H1 (cell line): ENCODE measurements around the gene UNC93A. TPM values are rescaled to one million over a fixed set of nuclear protein-coding genes. Genes with fewer than 3 reads are reported as not detected.

ENCODE experiments used
- CTCF ChIA-PET: fragments of 300-600 bp; sonication (Branson Sonifier 250); formaldehyde crosslinking; loops from one replicate; lab custom pipeline; 2021; ENCODE audit not compliant: partially characterized antibody; lab: Charles Lee
- POLR2A ChIA-PET: fragments of 300-600 bp; sonication (Branson Sonifier 250); formaldehyde crosslinking; loops from one replicate; lab custom pipeline; 2021; ENCODE audit warnings: inconsistent platforms; ENCODE audit not compliant: partially characterized antibody; lab: Charles Lee
- DNase-seq, 2 experiments: peaks; one replicate each; pipeline versions ENCODE4 v3.0.0 to v3.0.0-alpha.2; 2010 to 2022; ENCODE audit warnings: low spot score in 2 of 2, low read depth in 1 of 2, mixed read lengths in 1 of 2
- FAIRE-seq: peaks from 2 replicates; lab custom pipeline; 2011; peaks lifted over from hg19 to GRCh38; lab: Jason Lieb, UNC
- H2AFZ ChIP-seq: 2 replicates; pipeline ENCODE4 v1.8.1; 2012; ENCODE audit warnings: low read length, inconsistent platforms
- H2AK5ac ChIP-seq: 2 replicates; pipeline ENCODE4 v1.6.1; 2013; ENCODE audit warnings: low read depth, low read length
- H2BK120ac ChIP-seq: replicated peaks from 2 replicates; pipeline ENCODE3; 2013; ENCODE audit warnings: low read depth, low read length, inconsistent platforms
- H2BK12ac ChIP-seq: 2 replicates; pipeline ENCODE4 v1.6.1; 2013; ENCODE audit warnings: low read depth, low read length
- H2BK15ac ChIP-seq: 2 replicates; pipeline ENCODE4 v1.6.1; 2013; ENCODE audit warnings: low read length
- H2BK20ac ChIP-seq: 2 replicates; pipeline ENCODE4 v1.6.1; 2013; ENCODE audit warnings: low read length
- H2BK5ac ChIP-seq: 2 replicates; pipeline ENCODE4 v1.6.1; 2013; ENCODE audit warnings: low read depth, low read length
- H3K14ac ChIP-seq: 2 replicates; pipeline ENCODE4 v1.6.1; 2013; ENCODE audit warnings: inconsistent platforms; ENCODE audit not compliant: insufficient read length
- H3K18ac ChIP-seq: 2 replicates; pipeline ENCODE4 v1.6.1; 2013; ENCODE audit warnings: low read length; ENCODE audit errors: extremely low read depth
- H3K23ac ChIP-seq: 2 replicates; pipeline ENCODE4 v1.6.1; 2013; ENCODE audit warnings: inconsistent platforms; ENCODE audit not compliant: insufficient read length
- H3K23me2 ChIP-seq: 2 replicates; pipeline ENCODE4 v1.6.1; 2013; ENCODE audit warnings: low read depth, low read length
- H3K27ac ChIP-seq: 2 replicates; pipeline ENCODE4 v1.6.1; 2011; ENCODE audit warnings: low read depth, low read length, inconsistent platforms
- H3K27me3 ChIP-seq, 4 experiments: replicated peaks in 1 of 4; 1 replicate in 1 of 4; 2 replicates in 3 of 4; pipeline versions ENCODE4 v1.6.1 to v1.8.1; 2011 to 2013; ENCODE audit warnings: low read length in 3 of 4, mild to moderate bottlenecking in 3 of 4, inconsistent platforms in 2 of 4, mixed read lengths in 2 of 4, moderate library complexity in 1 of 4; ENCODE audit not compliant: control insufficient read depth in 3 of 4, insufficient read depth in 3 of 4; ENCODE audit errors: extremely low read depth in 1 of 4
- H3K36me3 ChIP-seq, 4 experiments: 2 replicates each; pipeline versions ENCODE4 v1.6.1 to v1.8.1; 2011 to 2013; ENCODE audit warnings: mild to moderate bottlenecking in 4 of 4, low read length in 3 of 4, moderate library complexity in 2 of 4, control low read depth in 1 of 4, inconsistent platforms in 1 of 4; ENCODE audit not compliant: insufficient read depth in 4 of 4, control insufficient read depth in 2 of 4
- H3K4ac ChIP-seq: replicated peaks from 2 replicates; pipeline ENCODE3; 2013; ENCODE audit warnings: low read length, low read depth, mixed read lengths, inconsistent platforms; ENCODE audit not compliant: insufficient read length
- H3K4me1 ChIP-seq, 4 experiments: replicated peaks in 1 of 4; 1 replicate in 1 of 4; 2 replicates in 3 of 4; pipeline versions ENCODE4 v1.6.1 to v1.8.1; 2011 to 2013; ENCODE audit warnings: low read length in 3 of 4, inconsistent platforms in 2 of 4, mixed read lengths in 1 of 4; ENCODE audit not compliant: insufficient read depth in 4 of 4, control insufficient read depth in 3 of 4
- H3K4me2 ChIP-seq, 2 experiments: 2 replicates each; pipeline versions ENCODE4 v1.6.1 to v1.8.1; 2011 to 2013; ENCODE audit warnings: low read depth in 2 of 2, low read length in 2 of 2, control low read depth in 1 of 2, inconsistent platforms in 1 of 2, mild to moderate bottlenecking in 1 of 2; ENCODE audit not compliant: insufficient read depth in 1 of 2
- H3K4me3 ChIP-seq, 4 experiments: fragments of 200-600, 300-600 bp in 1 of 4; sonication (generic), shearing (Covaris generic), sonication (Bioruptor Twin) in 1 of 4; 2 replicates each; pipeline versions ENCODE4 v1.5.1 to v1.8.1; 2011 to 2016; ENCODE audit warnings: low read length in 4 of 4, low read depth in 3 of 4, control low read depth in 2 of 4, inconsistent platforms in 2 of 4, mild to moderate bottlenecking in 2 of 4, mixed read lengths in 1 of 4, moderate library complexity in 1 of 4; ENCODE audit not compliant: insufficient read depth in 2 of 4; ENCODE audit errors: extremely low read depth in 1 of 4
- H3K56ac ChIP-seq: replicated peaks from 2 replicates; pipeline ENCODE3; 2013; ENCODE audit warnings: low read depth, mild to moderate bottlenecking, mixed read lengths, low read length, inconsistent platforms; ENCODE audit not compliant: insufficient read length
- H3K79me1 ChIP-seq: 2 replicates; pipeline ENCODE4 v1.6.1; 2013; ENCODE audit warnings: low read depth, low read length, control low read depth
- H3K79me2 ChIP-seq, 2 experiments: 2 replicates each; pipeline versions ENCODE4 v1.6.1 to v1.8.1; 2012 to 2013; ENCODE audit warnings: low read length in 2 of 2, mild to moderate bottlenecking in 2 of 2, inconsistent platforms in 1 of 2; ENCODE audit not compliant: insufficient read depth in 2 of 2, control insufficient read depth in 1 of 2
- H3K9ac ChIP-seq, 4 experiments: replicated peaks in 1 of 4; 1 replicate in 1 of 4; 2 replicates in 3 of 4; pipeline versions ENCODE4 v1.6.1 to v1.8.1; 2011 to 2013; ENCODE audit warnings: low read depth in 3 of 4, low read length in 3 of 4, control low read depth in 2 of 4, mild to moderate bottlenecking in 2 of 4, moderate library complexity in 2 of 4, inconsistent platforms in 1 of 4; ENCODE audit errors: extremely low read depth in 1 of 4
- H3K9me3 ChIP-seq, 2 experiments: 2 replicates each; pipeline versions ENCODE4 v1.6.1 to v1.8.1; 2012 to 2013; ENCODE audit warnings: mild to moderate bottlenecking in 2 of 2, moderate library complexity in 2 of 2, control low read depth in 1 of 2, inconsistent platforms in 1 of 2, low read depth in 1 of 2, low read length in 1 of 2, mixed read lengths in 1 of 2; ENCODE audit not compliant: insufficient read depth in 2 of 2
- H4K20me1 ChIP-seq, 2 experiments: replicated peaks in 1 of 2; 2 replicates each; pipeline versions ENCODE3 to v1.8.1; 2011 to 2013; ENCODE audit warnings: inconsistent platforms in 2 of 2, low read length in 2 of 2, mild to moderate bottlenecking in 1 of 2; ENCODE audit not compliant: insufficient read depth in 2 of 2, control insufficient read depth in 1 of 2
- H4K5ac ChIP-seq: 2 replicates; pipeline ENCODE4 v1.6.1; 2013; ENCODE audit warnings: low read length, low read depth, mixed read lengths, inconsistent platforms; ENCODE audit not compliant: insufficient read length
- H4K8ac ChIP-seq: 2 replicates; pipeline ENCODE4 v1.8.0; 2013; ENCODE audit warnings: mild to moderate bottlenecking, moderate library complexity, low read length, inconsistent platforms; ENCODE audit not compliant: insufficient read depth; ENCODE audit errors: extremely low read depth
- H4K91ac ChIP-seq: replicated peaks from 2 replicates; pipeline ENCODE3; 2013; ENCODE audit warnings: low read length, mixed read lengths, inconsistent platforms; ENCODE audit not compliant: insufficient read length
- BACH1 ChIP-seq: IDR thresholded peaks from 2 replicates; pipeline ENCODE4 v1.6.1; 2012; ENCODE audit warnings: low read length, improper control_type of control experiment
- CBX5 ChIP-seq: fragments of 300-800, 300-1000 bp; sonication (generic); IDR thresholded peaks from 2 replicates; pipeline ENCODE4 v1.7.1; 2016; ENCODE audit warnings: antibody characterized with exemption, low read length, low read depth
- CHD2 ChIP-seq: IDR thresholded peaks from 2 replicates; pipeline ENCODE4 v1.6.1; 2012; ENCODE audit warnings: low read length, improper control_type of control experiment
- GTF2F1 ChIP-seq: IDR thresholded peaks from 2 replicates; pipeline ENCODE4 v1.6.1; 2012; ENCODE audit warnings: low read depth, low read length, improper control_type of control experiment, borderline replicate concordance
- PHF8 ChIP-seq: fragments of 200-600 bp; sonication (generic); conservative IDR thresholded peaks from 2 replicates; pipeline ENCODE4 v1.7.1; 2012; ENCODE audit warnings: low read depth, mild to moderate bottlenecking, inconsistent platforms, low read length, moderate library complexity
- RNF2 ChIP-seq: fragments of 200-900, 300-1000 bp; sonication (generic); IDR thresholded peaks from 2 replicates; pipeline ENCODE4 v1.7.1; 2016; ENCODE audit warnings: borderline replicate concordance, low read depth, mild to moderate bottlenecking, antibody characterized with exemption, low read length; ENCODE audit not compliant: poor library complexity, severe bottlenecking; ENCODE audit errors: missing control alignments
- SIN3A ChIP-seq, 2 experiments: IDR thresholded peaks in 1 of 2; conservative IDR thresholded peaks in 1 of 2; 2 replicates each; pipeline ENCODE4 v1.6.1; 2011 to 2012; ENCODE audit warnings: low read length in 2 of 2, improper control_type of control experiment in 1 of 2, low read depth in 1 of 2, mild to moderate bottlenecking in 1 of 2
- SIRT6 ChIP-seq: IDR thresholded peaks from one replicate; pipeline ENCODE4 v1.7.1; 2012; ENCODE audit warnings: low read length, inconsistent platforms
- TBP ChIP-seq: IDR thresholded peaks from 2 replicates; pipeline ENCODE4 v1.6.1; 2011; ENCODE audit warnings: low read depth, low read length, improper control_type of control experiment
- YY1 ChIP-seq: IDR thresholded peaks from 2 replicates; pipeline ENCODE4 v1.6.1; 2011; ENCODE audit warnings: low read depth, mild to moderate bottlenecking, low read length
- WGBS, 2 experiments: shearing (Covaris generic) in 1 of 2; methylation state at CpG; one replicate each; pipeline versions ENCODE4 v1.1.6 to v1.1.7; 2013 to 2015; ENCODE audit warnings: low lambda C conversion rate in 2 of 2, mixed read lengths in 2 of 2, inconsistent platforms in 1 of 2, low coverage in 1 of 2, missing lambda C conversion rate in 1 of 2; ENCODE audit not compliant: insufficient replicate concordance in 2 of 2, insufficient coverage in 1 of 2, insufficient read length in 1 of 2; ENCODE audit errors: extremely low coverage in 1 of 2, missing lambda C conversion rate in 1 of 2; 5-methylcytosine and 5-hydroxymethylcytosine counted together
- polyA plus RNA-seq, 7 experiments: library from polyadenylated mRNA; depleted of rRNA in 3 of 7; stranded (reverse) in 5 of 7; unstranded in 2 of 7; fragments of >200 nt in 5 of 7; fragments of 200-250 nt in 2 of 7; gene quantifications; 1 replicate in 5 of 7; 2 replicates in 1 of 7; 4 replicates in 1 of 7; pipeline versions ENCODE4 v1.2.1 to v1.2.3, GENCODE V29; 2011 to 2013; ENCODE audit warnings: missing spikeins in 2 of 7, mixed read lengths in 2 of 7
- total RNA-seq: library from RNA; stranded (reverse); fragmentation: NEBNext Ultra II Directional; extraction: Animal tissue kit (Norgen Biotek cat#: 25700); gene quantifications from 2 replicates; pipeline ENCODE4 v1.2.1, GENCODE V29; 2021
- TF ChIP-seq, protein P1 (sequence below), 3 experiments: IDR thresholded peaks; 1 replicate in 2 of 3; 2 replicates in 1 of 3; pipeline versions ENCODE4 v1.5.1 to v1.6.1; 2011; ENCODE audit warnings: low read length in 3 of 3, mild to moderate bottlenecking in 3 of 3, inconsistent platforms in 2 of 3, low read depth in 1 of 3, moderate library complexity in 1 of 3; ENCODE audit not compliant: insufficient read depth in 1 of 3; ENCODE audit errors: control extremely low read depth in 1 of 3

UNC93A gene
- total and polyA plus RNA-seq, 2 of the 8 experiments (the other 6 are each of a cell fraction or from before 2014, with no cell fraction given) = 0.39 TPM; not detected in 1

DNA sequence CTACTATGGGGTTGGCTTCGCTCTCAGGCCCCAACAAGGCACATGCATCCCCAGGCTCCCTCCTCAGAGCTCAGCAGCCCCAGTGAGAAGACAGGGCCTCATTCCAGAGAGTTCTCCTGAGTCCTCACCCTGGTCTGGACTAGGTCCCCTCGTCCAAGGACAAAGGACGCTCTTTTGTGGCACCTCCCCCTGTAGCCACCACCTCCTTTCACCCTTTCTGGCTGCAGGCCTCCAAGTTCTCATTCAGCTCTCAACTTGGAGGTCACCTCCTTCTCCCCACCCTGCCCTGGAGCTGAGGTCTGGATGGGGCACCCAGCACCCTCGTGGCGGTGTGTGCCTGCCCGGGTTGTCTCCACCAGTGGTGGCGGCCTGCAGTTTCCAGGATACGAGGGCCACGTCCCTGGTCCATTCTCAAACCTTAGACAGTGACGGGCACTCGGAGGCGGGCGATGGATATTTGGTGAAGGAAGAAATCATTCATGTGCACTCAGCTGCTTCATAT lies 2.5 kb downstream of the UNC93A start:
- Histone ChIP-seq H3K4me1 (peaks cover 0 to 10% (median 3%) of the 10 kb centered on the region in 4 experiments; a peak in 2 of 7 replicates), H3K4ac (no peak overlapping the region), H3K36me3 (no peaks in the 10 kb centered on the region), H2BK5ac (no peak overlapping the region), H2BK120ac (no peak overlapping the region), H3K56ac (no peak overlapping the region), H4K20me1 (no peaks in the 10 kb centered on the region), H2BK15ac (no peak overlapping the region), H3K18ac (no peak overlapping the region), H2BK20ac (peak overlapping the region; percentile 26; the same call in 1 of the 2 replicates), H3K23ac (no peak overlapping the region), H3K9ac (no peak overlapping the region), H2AFZ (no peak overlapping the region), H3K27ac (no peak overlapping the region), H3K14ac (no peak overlapping the region), H3K9me3 (no peaks in the 10 kb centered on the region), H4K91ac (no peak overlapping the region), H3K79me2 (no peaks in the 10 kb centered on the region), H4K8ac (no peak overlapping the region), H2BK12ac (peak overlapping the region; percentile 34; the same call in 1 of the 2 replicates), H3K79me1 (no peaks in the 10 kb centered on the region), H4K5ac (no peak overlapping the region), H3K4me3 (no peak overlapping the region), H3K4me2 (no peak overlapping the region), H3K23me2 (no peaks in the 10 kb centered on the region; the same call in 1 of the 2 replicates), H2AK5ac (no peak overlapping the region; the same call in 1 of the 2 replicates), H3K27me3 (no peaks in the 10 kb centered on the region)
- FAIRE-seq (no peak), DNase-seq (no peak)
- CTCF ChIA-PET = interaction anchor here (0.8 to 3.5 kb wide), 7 partner anchors 10 to 81 kb away, joined by 3 to 10 read pairs (median 5); no protein-coding TSS in a partner anchor
- WGBS, 2 experiments = 89% methylated on average over 13 of the region's 13 CpGs; no CpG with 5 or more reads in 1 of the 2 experiments
- POLR2A ChIA-PET = no interaction called here
- no peak for TF ChIP-seq PHF8
- no peak for TF ChIP-seq SIN3A (conservative IDR thresholded peaks at IDR 0.05 in 1 of 2, IDR thresholded peaks at IDR 0.05 in 1 of 2; ENCODE audit: low read depth in 1 of 2, low read length in 2 of 2)
- no peak for TF ChIP-seq GTF2F1
- no peak for TF ChIP-seq BACH1
- TF ChIP-seq CBX5 = no peak
- TF ChIP-seq, protein P1, sequence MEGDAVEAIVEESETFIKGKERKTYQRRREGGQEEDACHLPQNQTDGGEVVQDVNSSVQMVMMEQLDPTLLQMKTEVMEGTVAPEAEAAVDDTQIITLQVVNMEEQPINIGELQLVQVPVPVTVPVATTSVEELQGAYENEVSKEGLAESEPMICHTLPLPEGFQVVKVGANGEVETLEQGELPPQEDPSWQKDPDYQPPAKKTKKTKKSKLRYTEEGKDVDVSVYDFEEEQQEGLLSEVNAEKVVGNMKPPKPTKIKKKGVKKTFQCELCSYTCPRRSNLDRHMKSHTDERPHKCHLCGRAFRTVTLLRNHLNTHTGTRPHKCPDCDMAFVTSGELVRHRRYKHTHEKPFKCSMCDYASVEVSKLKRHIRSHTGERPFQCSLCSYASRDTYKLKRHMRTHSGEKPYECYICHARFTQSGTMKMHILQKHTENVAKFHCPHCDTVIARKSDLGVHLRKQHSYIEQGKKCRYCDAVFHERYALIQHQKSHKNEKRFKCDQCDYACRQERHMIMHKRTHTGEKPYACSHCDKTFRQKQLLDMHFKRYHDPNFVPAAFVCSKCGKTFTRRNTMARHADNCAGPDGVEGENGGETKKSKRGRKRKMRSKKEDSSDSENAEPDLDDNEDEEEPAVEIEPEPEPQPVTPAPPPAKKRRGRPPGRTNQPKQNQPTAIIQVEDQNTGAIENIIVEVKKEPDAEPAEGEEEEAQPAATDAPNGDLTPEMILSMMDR (IDR thresholded peaks at IDR 0.05; ENCODE audit: control extremely low read depth in 1 of 3, insufficient read depth in 1 of 3, low read depth in 1 of 3, low read length in 3 of 3) = no peak
- no peak for TF ChIP-seq SIRT6
- TF ChIP-seq TBP = no peak
- TF ChIP-seq RNF2 = no peak
- no peak for TF ChIP-seq YY1
- TF ChIP-seq CHD2 = no peak
